ENCODE results near the gene FCHSD2. TPM values are rescaled to one million over a fixed set of nuclear protein-coding genes. Genes with fewer than 3 reads are reported as not detected.
"Not testable (repeated sequence)": the region's sequence is repeated elsewhere in the genome, so short reads cannot be mapped to it uniquely, and the experiment has no call there.

Gene FCHSD2
- total RNA-seq, 1 donor from 2014 or later: 31.1 TPM

- intact Hi-C loops (cut with micrococcal nuclease): loop anchor here (1.0 kb wide), 1 partner anchor 10 kb away; no protein-coding TSS in a partner anchor
Observed at GRCh38 chr11:73152861-73153483, 10.9 kb upstream of the FCHSD2 start.

GRCh38 chr11:73152086-73152853, 10.2 kb upstream of the FCHSD2 start:
- intact Hi-C loops (cut with micrococcal nuclease): no loop called here

GRCh38 chr11:73151416-73151815, 9.3 kb upstream of the FCHSD2 start:
- intact Hi-C loops (cut with micrococcal nuclease): no loop called here

GRCh38 chr11:73149105-73149504, 7.0 kb upstream of the FCHSD2 start:
- intact Hi-C loops (cut with micrococcal nuclease): no loop called here

- intact Hi-C loops (cut with micrococcal nuclease): no loop called here
Observed at GRCh38 chr11:73147771-73148681, 5.9 kb upstream of the FCHSD2 start.

- intact Hi-C loops (cut with micrococcal nuclease): no loop called here
Observed at GRCh38 chr11:73145986-73146575, 4.0 kb upstream of the FCHSD2 start.

GRCh38 chr11:73143126-73143838, 1.2 kb upstream of the FCHSD2 start:
- intact Hi-C loops (cut with micrococcal nuclease): loop anchor here (1.0 to 5.0 kb wide), 6 partner anchors 10 to 454 kb away; partner anchors contain the start of genes ATG16L2 and FAM168A

GRCh38 chr11:73141309-73142127, 600 bp downstream of the FCHSD2 start:
- intact Hi-C loops (cut with micrococcal nuclease): loop anchor here (2.0 to 5.0 kb wide), 5 partner anchors 36 to 456 kb away; partner anchors contain the start of genes ATG16L2 and FAM168A

GRCh38 chr11:73141031-73141308, 1.1 kb downstream of the FCHSD2 start:
- intact Hi-C loops (cut with micrococcal nuclease): loop anchor here (5.0 kb wide), 3 partner anchors 36 to 456 kb away; partner anchors contain the start of gene FAM168A

- intact Hi-C loops (cut with micrococcal nuclease): loop anchor here (5.0 kb wide), 3 partner anchors 37 to 457 kb away; partner anchors contain the start of gene FAM168A
Observed at GRCh38 chr11:73140213-73141030, 1.7 kb downstream of the FCHSD2 start.

GRCh38 chr11:73139476-73140198, 2.5 kb downstream of the FCHSD2 start:
- intact Hi-C loops (cut with micrococcal nuclease): loop anchor here (5.0 kb wide), 3 partner anchors 38 to 458 kb away; partner anchors contain the start of gene FAM168A

- intact Hi-C loops (cut with micrococcal nuclease): no loop called here
Observed at GRCh38 chr11:73137944-73138274, 4.2 kb downstream of the FCHSD2 start.

- intact Hi-C loops (cut with micrococcal nuclease): no loop called here
Observed at GRCh38 chr11:73137262-73137943, 4.7 kb downstream of the FCHSD2 start.

- intact Hi-C loops (cut with micrococcal nuclease): not testable (repeated sequence)
Observed at GRCh38 chr11:73136722-73137121, 5.4 kb downstream of the FCHSD2 start.

GRCh38 chr11:73135346-73136284, 6.5 kb downstream of the FCHSD2 start:
- intact Hi-C loops (cut with micrococcal nuclease): no loop called here

- intact Hi-C loops (cut with micrococcal nuclease): not testable (repeated sequence)
Observed at GRCh38 chr11:73132349-73132748, 9.8 kb downstream of the FCHSD2 start.

Data from T-helper 2 cell treated with Interferon-gamma antibody and Interleukin-4, amounts not matched to agents 100 ng/mL and 5 ng/mL, for 36 hours (primary cell).